SK-N-SH treated with all-trans-retinoic acid at 6 μM for 48 hours (cell line): Measurements from ENCODE around the gene DAB1.

Experiments
- ATAC-seq: fragments of 200-7000 bp; cut with Tn5 transposase; 3 replicates; pipeline ENCODE4 v1.9.1; 2020; ENCODE audit warnings: mild to moderate bottlenecking, moderate library complexity
- BACH2 ChIP-seq: fragments of 250-450 bp; sonication (Bioruptor Pico); IDR thresholded peaks from 2 replicates; pipeline ENCODE4 v1.9.0; 2021; ENCODE audit warnings: mild to moderate bottlenecking, borderline replicate concordance
- CSDC2 ChIP-seq: fragments of 250-450 bp; sonication (Bioruptor Pico); IDR thresholded peaks from 2 replicates; pipeline ENCODE4 v1.5.0; 2020; ENCODE audit warnings: mild to moderate bottlenecking, moderate library complexity
- ESRRG ChIP-seq: fragments of 250-450 bp; sonication (Bioruptor Pico); IDR thresholded peaks from 2 replicates; pipeline ENCODE4 v1.6.1; 2021; ENCODE audit warnings: mild to moderate bottlenecking
- ISL1 ChIP-seq: fragments of 250-450 bp; sonication (Bioruptor Pico); IDR thresholded peaks from 2 replicates; pipeline ENCODE4 v2.1.2; 2022; ENCODE audit warnings: mild to moderate bottlenecking, moderate library complexity
- OSR1 ChIP-seq: fragments of 250-450 bp; sonication (Bioruptor Pico); IDR thresholded peaks from 2 replicates; pipeline ENCODE4 v1.8.0; 2022; ENCODE audit warnings: moderate library complexity, mild to moderate bottlenecking, inconsistent platforms
- PPARA ChIP-seq: fragments of 250-450 bp; sonication (Bioruptor Pico); IDR thresholded peaks from 2 replicates; pipeline ENCODE4 v1.5.0; 2020; ENCODE audit warnings: mild to moderate bottlenecking, borderline replicate concordance
- RARB ChIP-seq: fragments of 250-450 bp; sonication (Bioruptor Pico); IDR thresholded peaks from 2 replicates; pipeline ENCODE4 v1.8.0; 2021; ENCODE audit warnings: mild to moderate bottlenecking, moderate library complexity
- SNAI2 ChIP-seq: fragments of 250-450 bp; sonication (Bioruptor Pico); IDR thresholded peaks from 2 replicates; pipeline ENCODE4 v1.5.0; 2020; ENCODE audit warnings: mild to moderate bottlenecking, moderate library complexity
- TCF4 ChIP-seq: fragments of 250-450 bp; sonication (Bioruptor Pico); IDR thresholded peaks from 2 replicates; pipeline ENCODE4 v1.8.0; 2021; ENCODE audit warnings: mild to moderate bottlenecking, moderate library complexity, borderline replicate concordance
- TOX ChIP-seq: fragments of 250-450 bp; sonication (Bioruptor Pico); IDR thresholded peaks from 2 replicates; pipeline ENCODE4 v1.8.0; 2021; ENCODE audit warnings: mild to moderate bottlenecking, moderate library complexity, borderline replicate concordance
- TSHZ2 ChIP-seq: fragments of 250-450 bp; sonication (Bioruptor Pico); IDR thresholded peaks from 2 replicates; pipeline ENCODE4 v1.5.0; 2020; ENCODE audit warnings: mild to moderate bottlenecking, moderate library complexity
- ZC3H10 ChIP-seq: fragments of 250-450 bp; sonication (Bioruptor Pico); IDR thresholded peaks from 2 replicates; pipeline ENCODE4 v1.5.1; 2021; ENCODE audit warnings: mild to moderate bottlenecking, moderate library complexity
- ZFP3 ChIP-seq: fragments of 250-450 bp; sonication (Bioruptor Pico); IDR thresholded peaks from 2 replicates; pipeline ENCODE4 v1.5.0; 2020; ENCODE audit warnings: mild to moderate bottlenecking, moderate library complexity
- ZNF565 ChIP-seq: fragments of 450-650 bp; formaldehyde crosslinking; conservative IDR thresholded peaks from 2 replicates; pipeline ENCODE4 v1.5.0; 2020; ENCODE audit warnings: low read depth, mild to moderate bottlenecking, moderate library complexity
- ZNF70 ChIP-seq: fragments of 450-650 bp; formaldehyde crosslinking; IDR thresholded peaks from 2 replicates; pipeline ENCODE4 v1.5.0; 2020; ENCODE audit warnings: mild to moderate bottlenecking, moderate library complexity
- ZNF8 ChIP-seq: fragments of 450-650 bp; formaldehyde crosslinking; IDR thresholded peaks from 2 replicates; pipeline ENCODE4 v1.5.0; 2020; ENCODE audit warnings: mild to moderate bottlenecking, moderate library complexity
- TF ChIP-seq, protein P1 (sequence below): fragments of 250-450 bp; sonication (Bioruptor Pico); IDR thresholded peaks from 2 replicates; pipeline ENCODE4 v1.5.1; 2020; ENCODE audit warnings: low read depth, mild to moderate bottlenecking, moderate library complexity
- TF ChIP-seq, protein P2 (sequence below): fragments of 250-450 bp; sonication (Bioruptor Pico); IDR thresholded peaks from 2 replicates; pipeline ENCODE4 v1.5.1; 2021; ENCODE audit warnings: mild to moderate bottlenecking, moderate library complexity
- TF ChIP-seq, protein P3 (sequence below): fragments of 250-450 bp; sonication (Bioruptor Pico); IDR thresholded peaks from 2 replicates; pipeline ENCODE4 v1.8.0; 2021; ENCODE audit warnings: low read depth, mild to moderate bottlenecking, moderate library complexity, borderline replicate concordance

The DAB1 gene

GRCh38 chr1:57304591-57304990 is 119.3 kb downstream of the DAB1 start:
- no peak for ATAC-seq
- TF ChIP-seq TCF4 (CRISPR knock-in tag) (no peak), ISL1 (CRISPR knock-in tag) (no peak), ESRRG (CRISPR knock-in tag) (no peak), ZFP3 (no peak), RARB (CRISPR knock-in tag) (no peak)
- TF ChIP-seq, protein P1, sequence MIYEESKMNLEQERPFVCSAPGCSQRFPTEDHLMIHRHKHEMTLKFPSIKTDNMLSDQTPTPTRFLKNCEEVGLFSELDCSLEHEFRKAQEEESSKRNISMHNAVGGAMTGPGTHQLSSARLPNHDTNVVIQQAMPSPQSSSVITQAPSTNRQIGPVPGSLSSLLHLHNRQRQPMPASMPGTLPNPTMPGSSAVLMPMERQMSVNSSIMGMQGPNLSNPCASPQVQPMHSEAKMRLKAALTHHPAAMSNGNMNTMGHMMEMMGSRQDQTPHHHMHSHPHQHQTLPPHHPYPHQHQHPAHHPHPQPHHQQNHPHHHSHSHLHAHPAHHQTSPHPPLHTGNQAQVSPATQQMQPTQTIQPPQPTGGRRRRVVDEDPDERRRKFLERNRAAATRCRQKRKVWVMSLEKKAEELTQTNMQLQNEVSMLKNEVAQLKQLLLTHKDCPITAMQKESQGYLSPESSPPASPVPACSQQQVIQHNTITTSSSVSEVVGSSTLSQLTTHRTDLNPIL (CRISPR knock-in tag) = no peak

DNA sequence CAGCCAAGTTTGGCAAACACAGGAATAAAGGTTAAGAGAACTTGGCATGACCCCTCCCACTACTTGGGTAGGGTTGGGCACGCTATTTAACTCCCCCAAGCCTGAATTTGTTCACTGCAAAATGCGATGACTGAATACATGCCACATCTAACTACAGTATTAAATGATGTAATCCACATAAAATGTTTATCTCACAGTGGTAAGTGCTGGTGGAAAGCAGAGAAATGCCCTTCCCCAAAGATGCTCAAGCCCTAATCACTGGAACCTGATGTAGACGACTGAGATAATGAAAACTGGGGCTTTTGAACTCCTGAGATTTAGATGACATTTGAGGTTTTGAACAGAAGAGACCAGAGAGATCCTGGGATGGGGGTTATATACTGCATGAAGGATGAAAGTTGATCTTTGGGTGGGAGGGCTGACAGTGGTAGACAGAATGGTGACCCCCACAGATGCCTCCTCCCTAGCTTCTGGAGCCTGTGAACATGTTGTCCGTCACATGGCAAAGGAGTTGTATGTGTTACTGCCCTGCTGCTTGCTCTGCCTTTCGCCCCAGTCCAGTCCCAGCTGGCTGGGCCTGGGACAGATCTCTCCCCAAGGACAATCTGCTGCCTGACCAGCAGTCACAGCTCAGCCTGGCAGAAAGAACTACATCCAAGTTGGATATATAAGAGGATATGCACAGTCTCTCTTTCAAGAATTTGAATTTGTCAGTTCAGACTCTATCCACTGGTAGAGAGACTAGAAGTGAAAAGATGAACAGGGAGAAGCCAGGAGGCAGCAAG is 120.9 kb downstream of the DAB1 start:
- TF ChIP-seq ZNF70 (no peak), BACH2 (no peak), ZNF8 (no peak), OSR1 (CRISPR knock-in tag) (no peak), PPARA (no peak), TOX (CRISPR knock-in tag) (no peak), ZC3H10 (CRISPR knock-in tag) (no peak), CSDC2 (CRISPR knock-in tag) (no peak)
- TF ChIP-seq, protein P2, sequence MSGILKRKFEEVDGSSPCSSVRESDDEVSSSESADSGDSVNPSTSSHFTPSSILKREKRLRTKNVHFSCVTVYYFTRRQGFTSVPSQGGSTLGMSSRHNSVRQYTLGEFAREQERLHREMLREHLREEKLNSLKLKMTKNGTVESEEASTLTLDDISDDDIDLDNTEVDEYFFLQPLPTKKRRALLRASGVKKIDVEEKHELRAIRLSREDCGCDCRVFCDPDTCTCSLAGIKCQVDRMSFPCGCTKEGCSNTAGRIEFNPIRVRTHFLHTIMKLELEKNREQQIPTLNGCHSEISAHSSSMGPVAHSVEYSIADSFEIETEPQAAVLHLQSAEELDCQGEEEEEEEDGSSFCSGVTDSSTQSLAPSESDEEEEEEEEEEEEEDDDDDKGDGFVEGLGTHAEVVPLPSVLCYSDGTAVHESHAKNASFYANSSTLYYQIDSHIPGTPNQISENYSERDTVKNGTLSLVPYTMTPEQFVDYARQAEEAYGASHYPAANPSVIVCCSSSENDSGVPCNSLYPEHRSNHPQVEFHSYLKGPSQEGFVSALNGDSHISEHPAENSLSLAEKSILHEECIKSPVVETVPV (CRISPR knock-in tag) = no peak
- TF ChIP-seq, protein P3, sequence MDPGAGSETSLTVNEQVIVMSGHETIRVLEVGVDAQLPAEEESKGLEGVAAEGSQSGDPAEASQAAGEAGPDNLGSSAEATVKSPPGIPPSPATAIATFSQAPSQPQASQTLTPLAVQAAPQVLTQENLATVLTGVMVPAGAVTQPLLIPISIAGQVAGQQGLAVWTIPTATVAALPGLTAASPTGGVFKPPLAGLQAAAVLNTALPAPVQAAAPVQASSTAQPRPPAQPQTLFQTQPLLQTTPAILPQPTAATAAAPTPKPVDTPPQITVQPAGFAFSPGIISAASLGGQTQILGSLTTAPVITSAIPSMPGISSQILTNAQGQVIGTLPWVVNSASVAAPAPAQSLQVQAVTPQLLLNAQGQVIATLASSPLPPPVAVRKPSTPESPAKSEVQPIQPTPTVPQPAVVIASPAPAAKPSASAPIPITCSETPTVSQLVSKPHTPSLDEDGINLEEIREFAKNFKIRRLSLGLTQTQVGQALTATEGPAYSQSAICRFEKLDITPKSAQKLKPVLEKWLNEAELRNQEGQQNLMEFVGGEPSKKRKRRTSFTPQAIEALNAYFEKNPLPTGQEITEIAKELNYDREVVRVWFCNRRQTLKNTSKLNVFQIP = no peak
- TF ChIP-seq, all 23 proteins: peak for 0
- ATAC-seq = no peak

- TF ChIP-seq, protein P3 = no peak
- no peak for TF ChIP-seq RARB (CRISPR knock-in tag)
- TF ChIP-seq TSHZ2 (CRISPR knock-in tag) = no peak
- no peak for TF ChIP-seq ZNF565 (CRISPR knock-in tag)
- no peak for TF ChIP-seq SNAI2 (CRISPR knock-in tag)
- TF ChIP-seq BACH2 = no peak
- peak; percentile 68; the same call in 1 of the 3 replicates for ATAC-seq
Observed at GRCh38 chr1:57300186-57300585, 123.7 kb downstream of the DAB1 start.

DNA sequence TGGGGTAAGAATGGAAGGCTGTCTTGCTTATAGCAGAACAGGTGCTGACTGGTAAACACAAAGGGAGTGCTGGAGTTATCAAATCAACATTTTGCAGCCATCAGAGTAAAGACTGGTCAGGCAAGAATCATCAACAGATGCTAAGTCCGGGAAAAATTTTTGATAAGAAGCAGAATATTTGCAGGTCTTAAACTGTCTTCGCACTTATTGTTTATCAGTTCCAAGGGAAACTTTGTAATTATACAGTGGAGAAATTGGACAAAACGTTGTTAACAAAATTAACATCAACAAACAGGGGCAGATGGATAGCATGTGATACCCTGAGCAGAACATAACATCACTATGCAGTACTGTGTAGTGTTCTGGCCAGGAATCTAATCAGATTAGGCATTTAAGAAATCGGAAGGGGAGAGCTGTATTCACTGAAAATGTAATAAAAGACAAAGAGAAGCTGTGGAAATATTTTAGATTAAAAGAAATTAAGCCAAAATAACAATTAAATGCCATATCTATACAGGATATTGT is 127.1 kb downstream of the DAB1 start:
- TF ChIP-seq ZFP3 = no peak
- peak; percentile 74 for TF ChIP-seq TCF4 (CRISPR knock-in tag)
- peak; percentile 68; the same call in 1 of the 3 replicates for ATAC-seq
